Common myeloid progenitor, CD34-positive (primary cell): ENCODE data around the gene GRAPL.
"Not testable (repeated sequence)": the region's sequence is repeated elsewhere in the genome, so short reads cannot be mapped to it uniquely, and the experiment has no call there.

Source experiments
- CTCF ChIA-PET: fragments of 350-600 bp; sonication (Branson Sonifier 250); formaldehyde crosslinking; loops from one replicate; lab custom pipeline; 2021; ENCODE audit warnings: antibody characterized with exemption; lab: Charles Lee
- POLR2A ChIA-PET: fragments of 350-600 bp; sonication (Branson Sonifier 250); formaldehyde crosslinking; loops from one replicate; lab custom pipeline; 2021; ENCODE audit warnings: antibody characterized with exemption; lab: Charles Lee
- DNase-seq, 3 donors: peaks; one replicate each; pipeline versions ENCODE4 v3.0.0 to v3.0.0-alpha.2; 2013
- H3K27ac ChIP-seq, 2 experiments: 1 replicate in 1 of 2; 2 replicates in 1 of 2; pipeline ENCODE4 v1.7.0; 2013; ENCODE audit warnings: inconsistent platforms in 2 of 2, low read length in 2 of 2, mild to moderate bottlenecking in 2 of 2, low read depth in 1 of 2, moderate library complexity in 1 of 2; ENCODE audit not compliant: severe bottlenecking in 2 of 2, insufficient read depth in 1 of 2, poor library complexity in 1 of 2
- H3K27me3 ChIP-seq, 5 experiments: replicated peaks in 2 of 5; 1 replicate in 3 of 5; 2 replicates in 2 of 5; pipeline versions ENCODE4 v1.6.1 to v1.7.0; 2013; ENCODE audit warnings: low read length in 4 of 5, mild to moderate bottlenecking in 2 of 5, moderate library complexity in 2 of 5, inconsistent platforms in 1 of 5; ENCODE audit not compliant: insufficient read depth in 5 of 5, control insufficient read depth in 4 of 5
- H3K36me3 ChIP-seq, 4 experiments: 1 replicate in 2 of 4; 2 replicates in 2 of 4; pipeline versions ENCODE4 v1.6.1 to v1.7.0; 2013; ENCODE audit warnings: low read length in 3 of 4, control low read depth in 1 of 4, mild to moderate bottlenecking in 1 of 4; ENCODE audit not compliant: control insufficient read depth in 4 of 4, insufficient read depth in 4 of 4
- H3K4me1 ChIP-seq, 4 experiments: 1 replicate in 3 of 4; 2 replicates in 1 of 4; pipeline versions ENCODE4 v1.6.1 to v1.7.1; 2013; ENCODE audit warnings: low read length in 3 of 4, mild to moderate bottlenecking in 3 of 4, control low read depth in 1 of 4, inconsistent platforms in 1 of 4, moderate library complexity in 1 of 4; ENCODE audit not compliant: control insufficient read depth in 4 of 4, insufficient read depth in 4 of 4; ENCODE audit errors: control extremely low read depth in 1 of 4
- H3K4me3 ChIP-seq, 7 experiments: 1 replicate in 4 of 7; 2 replicates in 3 of 7; pipeline versions ENCODE4 v1.5.1 to v1.7.0; 2013; ENCODE audit warnings: mild to moderate bottlenecking in 7 of 7, low read length in 6 of 7, moderate library complexity in 6 of 7, inconsistent platforms in 2 of 7, low read depth in 2 of 7, control low read depth in 1 of 7; ENCODE audit not compliant: insufficient read depth in 4 of 7, control insufficient read depth in 1 of 7; ENCODE audit errors: extremely low read depth in 1 of 7
- H3K9me3 ChIP-seq, 5 experiments: 1 replicate in 4 of 5; 2 replicates in 1 of 5; pipeline versions ENCODE4 v1.6.1 to v1.7.1; 2013; ENCODE audit warnings: low read length in 4 of 5, mild to moderate bottlenecking in 2 of 5, inconsistent platforms in 1 of 5, low read depth in 1 of 5, moderate library complexity in 1 of 5; ENCODE audit not compliant: control insufficient read depth in 4 of 5, insufficient read depth in 2 of 5; ENCODE audit errors: control extremely low read depth in 1 of 5
- WGBS: methylation state at CpG from one replicate; pipeline ENCODE4 v1.1.5; 2013; ENCODE audit not compliant: insufficient coverage; 5-methylcytosine and 5-hydroxymethylcytosine counted together

GRAPL gene

GRCh38 chr17:19181040-19181875 is 53.9 kb downstream of the GRAPL start:
- POLR2A ChIA-PET, DNase-seq, H3K36me3 ChIP-seq, H3K9me3 ChIP-seq, H3K4me1 ChIP-seq, H3K4me3 ChIP-seq, CTCF ChIA-PET, H3K27me3 ChIP-seq, H3K27ac ChIP-seq: not testable (repeated sequence)
- WGBS, result no CpG with 5 or more reads among the region's 33 CpGs

DNA sequence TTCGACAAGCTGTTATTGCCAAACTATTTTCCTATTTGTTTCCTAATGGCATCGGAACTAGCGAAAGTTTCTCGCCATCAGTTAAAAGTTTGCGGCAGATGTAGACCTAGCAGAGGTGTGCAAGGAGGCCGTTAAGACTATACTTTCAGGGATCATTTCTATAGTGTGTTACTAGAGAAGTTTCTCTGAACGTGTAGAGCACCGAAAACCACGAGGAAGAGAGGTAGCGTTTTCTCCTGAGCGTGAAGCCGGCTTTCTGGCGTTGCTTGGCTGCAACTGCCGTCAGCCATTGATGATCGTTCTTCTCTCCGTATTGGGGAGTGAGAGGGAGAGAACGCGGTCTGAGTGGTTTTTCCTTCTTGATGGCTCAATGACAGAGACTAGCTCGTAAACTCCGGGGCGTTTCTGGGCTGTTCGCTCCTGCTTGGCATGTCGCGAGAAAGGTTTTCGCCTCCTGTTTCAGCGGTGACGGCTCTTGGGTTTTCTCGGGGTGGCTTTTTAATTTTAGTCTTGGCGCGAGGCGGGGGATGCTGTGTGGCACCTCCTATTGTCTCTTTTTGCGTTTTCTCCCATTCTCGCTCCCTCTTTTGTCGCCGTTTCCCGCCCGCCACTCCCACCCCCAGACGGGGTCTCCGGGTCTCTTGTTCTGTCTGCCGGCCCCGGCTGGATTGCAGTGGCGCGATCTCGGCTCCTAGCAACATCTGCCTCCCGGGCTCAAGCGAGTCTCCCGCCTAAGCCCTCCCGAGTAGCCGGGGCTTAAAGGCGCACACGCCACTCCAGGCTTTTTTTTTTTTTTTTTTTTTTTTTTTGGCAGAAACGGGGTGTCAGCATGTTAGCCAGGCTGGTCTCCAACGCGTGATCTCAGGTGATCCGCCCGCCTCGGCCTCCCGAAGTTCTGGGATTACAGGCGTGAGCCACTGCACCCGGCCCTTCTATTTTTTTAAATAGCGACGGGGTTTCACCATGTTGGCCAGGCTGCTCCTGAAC is 60.8 kb downstream of the GRAPL start:
- CTCF ChIA-PET, H3K4me1 ChIP-seq, POLR2A ChIA-PET, DNase-seq, H3K4me3 ChIP-seq, H3K27me3 ChIP-seq, H3K36me3 ChIP-seq, H3K27ac ChIP-seq, H3K9me3 ChIP-seq: not testable (repeated sequence)
- no CpG with 5 or more reads among the region's 62 CpGs for WGBS

- H3K4me3 ChIP-seq, H3K9me3 ChIP-seq, H3K4me1 ChIP-seq, CTCF ChIA-PET, POLR2A ChIA-PET, H3K36me3 ChIP-seq, DNase-seq, H3K27ac ChIP-seq, H3K27me3 ChIP-seq: not testable (repeated sequence)
- WGBS, result no CpG with 5 or more reads among the region's 39 CpGs
Measured at GRCh38 chr17:19188870-19189708, 61.7 kb downstream of the GRAPL start.

DNA sequence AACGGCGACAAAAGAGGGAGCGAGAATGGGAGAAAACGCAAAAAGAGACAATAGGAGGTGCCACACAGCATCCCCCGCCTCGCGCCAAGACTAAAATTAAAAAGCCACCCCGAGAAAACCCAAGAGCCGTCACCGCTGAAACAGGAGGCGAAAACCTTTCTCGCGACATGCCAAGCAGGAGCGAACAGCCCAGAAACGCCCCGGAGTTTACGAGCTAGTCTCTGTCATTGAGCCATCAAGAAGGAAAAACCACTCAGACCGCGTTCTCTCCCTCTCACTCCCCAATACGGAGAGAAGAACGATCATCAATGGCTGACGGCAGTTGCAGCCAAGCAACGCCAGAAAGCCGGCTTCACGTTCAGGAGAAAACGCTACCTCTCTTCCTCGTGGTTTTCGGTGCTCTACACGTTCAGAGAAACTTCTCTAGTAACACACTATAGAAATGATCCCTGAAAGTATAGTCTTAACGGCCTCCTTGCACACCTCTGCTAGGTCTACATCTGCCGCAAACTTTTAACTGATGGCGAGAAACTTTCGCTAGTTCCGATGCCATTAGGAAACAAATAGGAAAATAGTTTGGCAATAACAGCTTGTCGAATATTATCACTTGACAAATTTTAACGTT is 62.5 kb downstream of the GRAPL start:
- DNase-seq, CTCF ChIA-PET, H3K27me3 ChIP-seq, H3K4me1 ChIP-seq, H3K9me3 ChIP-seq, POLR2A ChIA-PET, H3K27ac ChIP-seq, H3K4me3 ChIP-seq, H3K36me3 ChIP-seq: not testable (repeated sequence)
- WGBS, result no CpG with 5 or more reads among the region's 36 CpGs

- H3K36me3 ChIP-seq, H3K4me1 ChIP-seq, H3K9me3 ChIP-seq, POLR2A ChIA-PET, H3K27ac ChIP-seq, H3K4me3 ChIP-seq, CTCF ChIA-PET, DNase-seq, H3K27me3 ChIP-seq: not testable (repeated sequence)
- WGBS, result no CpG with 5 or more reads among the region's 33 CpGs
Measured at GRCh38 chr17:19196382-19197204, 69.2 kb downstream of the GRAPL start.

DNA sequence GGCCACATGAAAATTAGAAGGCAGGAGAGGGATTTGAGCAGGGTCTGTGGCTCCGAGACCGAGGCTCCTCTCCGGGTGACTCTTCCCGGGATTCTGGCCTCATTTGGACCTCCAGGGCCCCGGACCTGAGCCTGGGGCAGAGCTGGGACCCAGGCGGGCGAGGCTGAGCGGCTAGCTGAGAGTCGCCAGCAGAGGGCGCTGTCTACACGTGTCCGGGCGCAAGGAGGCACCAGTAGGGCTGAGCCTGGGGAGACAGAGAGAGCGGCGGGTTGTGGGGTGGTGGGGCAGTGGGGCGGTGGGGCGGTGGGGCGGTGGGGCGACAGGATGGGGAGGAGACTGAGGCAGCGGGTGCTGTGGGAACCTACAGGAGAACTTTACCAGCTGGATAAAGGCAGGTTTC is 75.1 kb downstream of the GRAPL start:
- POLR2A ChIA-PET, H3K4me1 ChIP-seq, H3K9me3 ChIP-seq, H3K27ac ChIP-seq, H3K36me3 ChIP-seq, H3K4me3 ChIP-seq, DNase-seq, H3K27me3 ChIP-seq, CTCF ChIA-PET: not testable (repeated sequence)
- WGBS, result no CpG with 5 or more reads among the region's 20 CpGs
